ENCODE results near the gene CDH11.

The CDH11 gene

DNA sequence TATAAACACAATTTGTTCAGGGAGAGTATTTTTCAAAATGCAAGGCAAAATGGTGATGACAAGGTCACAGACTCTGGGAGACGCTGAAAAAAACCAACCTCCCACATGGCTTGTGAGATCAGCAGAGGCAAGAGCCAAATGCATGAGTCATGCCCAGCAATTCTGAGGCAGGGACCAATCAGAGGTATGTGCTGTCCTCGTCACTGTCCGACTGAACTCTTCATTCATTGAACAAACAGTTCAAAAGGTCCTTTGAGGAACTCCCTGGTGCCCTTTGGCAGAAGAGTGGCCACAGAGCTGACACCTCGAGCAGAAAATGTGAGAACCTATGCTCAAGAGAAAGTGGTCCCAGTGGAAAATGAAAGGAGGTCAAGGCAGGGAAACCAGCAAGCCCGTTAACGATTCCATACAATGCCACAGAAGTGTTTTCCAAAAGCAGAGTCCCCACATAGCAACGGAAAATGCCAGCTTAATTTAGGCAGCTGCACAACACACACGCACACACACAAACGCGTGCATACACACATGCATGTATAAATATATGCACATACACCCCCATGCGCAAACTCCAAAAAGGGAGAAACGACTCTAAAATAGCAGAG is 50.9 kb downstream of the CDH11 start:
- no peak for DNase-seq (ENCODE audit: low read depth in 2 of 2)

- DNase-seq (ENCODE audit: low read depth in 2 of 2): no peak
Observed at GRCh38 chr16:65069766-65070165, 52.1 kb downstream of the CDH11 start.

GRCh38 chr16:65069065-65069464 is 52.8 kb downstream of the CDH11 start:
- DNase-seq (ENCODE audit: low read depth in 2 of 2): no peak

GRCh38 chr16:65068151-65068740 is 53.6 kb downstream of the CDH11 start:
- no peak for DNase-seq (ENCODE audit: low read depth in 2 of 2)

DNA sequence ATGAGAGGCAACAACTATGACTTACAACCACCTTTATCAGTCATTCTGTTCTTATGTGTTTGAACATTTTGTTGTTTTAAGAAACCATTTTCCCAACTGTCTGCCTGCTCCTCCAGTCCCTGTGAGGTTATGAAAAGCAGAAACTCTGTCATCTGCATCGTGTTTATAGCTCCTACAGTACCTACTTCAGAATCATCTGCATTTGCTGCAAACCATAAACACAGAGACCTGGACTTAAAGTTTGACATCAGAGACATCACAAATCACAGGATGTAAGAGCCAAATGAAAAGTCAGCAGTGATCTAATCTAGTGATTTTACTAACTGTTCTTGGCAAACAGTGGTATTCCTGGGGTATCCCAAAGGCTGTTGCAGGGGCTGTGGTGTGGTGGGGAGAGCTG is 55.2 kb downstream of the CDH11 start:
- DNase-seq (ENCODE audit: low read depth in 2 of 2): no peak

- DNase-seq (ENCODE audit: low read depth in 2 of 2): no peak
Observed at GRCh38 chr16:65065031-65065430, 56.8 kb downstream of the CDH11 start.

DNA sequence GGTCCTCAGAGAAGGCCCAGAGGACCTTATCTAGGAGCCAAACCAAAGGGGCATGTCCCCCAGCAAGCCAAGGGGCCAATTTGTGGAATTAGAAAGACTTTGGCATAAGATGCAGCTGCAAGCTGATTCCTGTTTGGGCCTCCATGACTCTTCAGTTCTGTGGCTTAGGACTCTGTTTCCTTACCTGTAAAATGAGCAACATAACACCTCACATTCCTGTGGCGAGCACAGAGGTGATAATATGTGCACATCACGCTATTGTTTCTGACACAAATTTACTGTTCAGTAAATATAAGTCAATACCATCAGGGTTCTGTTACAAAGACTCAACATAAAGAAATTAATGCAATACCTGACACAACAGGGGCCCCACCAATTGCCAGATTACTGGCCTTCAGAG is 57.7 kb downstream of the CDH11 start:
- DNase-seq (ENCODE audit: low read depth in 2 of 2): no peak

GRCh38 chr16:65062736-65063583 is 58.9 kb downstream of the CDH11 start:
- no peak for DNase-seq (ENCODE audit: low read depth in 2 of 2)

GRCh38 chr16:65061935-65062518 is 59.8 kb downstream of the CDH11 start:
- no peak for DNase-seq (ENCODE audit: low read depth in 2 of 2)

DNA sequence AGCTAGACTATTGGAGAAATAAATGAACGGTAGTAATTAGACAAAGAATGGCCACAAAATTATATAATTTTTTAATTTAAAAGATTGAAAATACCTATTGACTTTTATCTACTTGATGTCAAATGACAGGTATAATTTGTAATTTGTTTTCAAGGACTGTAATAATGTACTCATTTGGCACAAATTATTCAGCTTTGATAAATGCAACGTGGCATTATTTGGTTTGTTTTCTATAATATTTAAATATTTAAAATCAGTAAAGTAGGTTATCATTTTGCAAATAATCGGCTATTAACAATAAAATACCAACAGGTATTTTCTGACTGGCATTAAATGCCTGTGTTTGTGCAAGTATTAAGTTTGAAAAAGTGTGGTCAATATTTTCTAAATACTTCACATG is 60.6 kb downstream of the CDH11 start:
- DNase-seq (ENCODE audit: low read depth in 2 of 2): no peak

DNA sequence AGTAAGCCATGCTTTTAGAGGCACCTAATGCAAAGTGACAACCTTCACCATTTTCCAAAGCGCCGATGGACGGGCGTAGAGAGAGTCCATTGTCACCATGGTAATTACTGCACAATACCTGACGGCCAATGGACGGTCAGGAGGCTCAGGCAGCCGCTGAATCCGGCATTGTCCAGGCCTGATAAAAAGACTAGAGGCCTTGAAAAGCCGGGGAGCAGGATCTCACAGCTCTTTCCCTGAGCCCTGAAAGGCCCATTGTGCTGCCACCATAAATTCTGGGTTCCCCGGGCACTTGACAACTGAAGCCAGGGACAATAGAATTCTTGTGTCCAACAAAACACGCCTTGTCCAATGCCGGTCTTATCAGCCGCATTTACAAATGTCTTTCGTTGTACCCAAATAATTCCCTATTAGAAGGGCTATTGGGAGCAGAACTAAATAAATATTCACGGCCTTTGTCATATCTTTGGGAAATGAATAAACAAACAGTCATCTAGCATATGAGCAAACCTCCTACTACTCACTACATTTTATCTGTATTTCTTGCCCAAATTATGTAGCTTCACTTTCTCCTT is 62.4 kb downstream of the CDH11 start:
- no peak for DNase-seq (ENCODE audit: low read depth in 2 of 2)

DNA sequence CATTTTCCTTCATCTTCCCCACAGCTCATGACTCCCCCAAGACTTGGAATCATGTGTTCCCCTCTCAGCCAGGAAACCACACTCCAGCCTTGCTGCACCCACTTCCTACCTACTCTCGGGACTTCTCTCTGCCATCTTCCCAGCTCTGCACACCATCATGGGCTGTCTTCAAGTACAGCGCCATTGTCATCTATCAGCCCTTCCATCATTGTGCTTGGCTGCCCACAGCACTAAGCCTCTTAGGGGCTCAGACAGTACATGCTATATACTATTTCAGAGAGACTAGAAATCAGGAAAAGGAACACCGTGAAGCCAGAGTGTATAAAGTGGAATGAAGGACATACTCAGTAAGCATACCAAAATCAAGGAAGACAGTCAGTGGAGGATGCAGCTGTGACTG is 64.7 kb downstream of the CDH11 start:
- no peak for DNase-seq (ENCODE audit: low read depth in 2 of 2)

GRCh38 chr16:65054457-65054856 is 67.4 kb downstream of the CDH11 start:
- no peak for DNase-seq (ENCODE audit: low read depth in 2 of 2)

DNA sequence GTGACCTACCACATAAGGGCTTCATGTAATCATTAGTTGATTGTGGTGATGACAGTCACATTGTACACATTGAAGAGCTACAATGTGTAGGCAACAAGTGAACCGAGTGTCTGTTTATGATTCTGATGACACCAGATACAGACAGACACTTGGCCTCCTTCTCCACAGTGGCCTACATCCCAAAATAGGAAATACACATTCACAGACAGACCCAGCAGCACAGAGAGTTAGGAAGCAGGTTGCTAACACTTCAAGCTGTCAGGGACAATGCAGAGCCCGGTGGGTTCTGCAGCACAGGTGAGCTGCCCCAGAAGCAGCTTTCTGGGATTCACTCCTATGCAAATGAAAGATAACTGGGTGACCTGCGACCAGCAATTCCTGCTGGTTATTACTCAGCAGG is 72.2 kb downstream of the CDH11 start:
- DNase-seq (ENCODE audit: low read depth in 2 of 2): no peak

DNA sequence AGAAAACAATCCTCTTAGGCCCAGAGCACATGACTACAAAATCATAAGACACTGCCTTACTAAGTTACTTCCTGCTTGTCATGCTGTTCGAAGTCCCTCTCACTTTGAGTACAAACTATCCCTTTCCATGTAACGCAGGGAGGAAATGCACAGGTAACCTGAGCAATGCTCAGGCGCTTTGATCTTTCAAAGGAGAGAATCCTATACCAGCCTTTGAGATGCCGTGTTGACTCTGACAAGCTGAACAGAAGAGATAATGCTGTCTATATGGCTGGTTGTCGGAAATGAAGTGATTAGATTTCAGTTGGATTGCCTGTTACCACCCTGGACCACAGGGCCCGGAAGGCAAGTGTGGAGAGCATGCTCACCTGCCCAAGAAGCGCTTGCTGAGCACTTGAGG is 75.9 kb downstream of the CDH11 start:
- DNase-seq (ENCODE audit: low read depth in 2 of 2): no peak

GRCh38 chr16:65044873-65045272 is 77.0 kb downstream of the CDH11 start:
- no peak for DNase-seq (ENCODE audit: low read depth in 2 of 2)

GRCh38 chr16:65044026-65044425 is 77.8 kb downstream of the CDH11 start:
- no peak for DNase-seq (ENCODE audit: low read depth in 2 of 2)

DNA sequence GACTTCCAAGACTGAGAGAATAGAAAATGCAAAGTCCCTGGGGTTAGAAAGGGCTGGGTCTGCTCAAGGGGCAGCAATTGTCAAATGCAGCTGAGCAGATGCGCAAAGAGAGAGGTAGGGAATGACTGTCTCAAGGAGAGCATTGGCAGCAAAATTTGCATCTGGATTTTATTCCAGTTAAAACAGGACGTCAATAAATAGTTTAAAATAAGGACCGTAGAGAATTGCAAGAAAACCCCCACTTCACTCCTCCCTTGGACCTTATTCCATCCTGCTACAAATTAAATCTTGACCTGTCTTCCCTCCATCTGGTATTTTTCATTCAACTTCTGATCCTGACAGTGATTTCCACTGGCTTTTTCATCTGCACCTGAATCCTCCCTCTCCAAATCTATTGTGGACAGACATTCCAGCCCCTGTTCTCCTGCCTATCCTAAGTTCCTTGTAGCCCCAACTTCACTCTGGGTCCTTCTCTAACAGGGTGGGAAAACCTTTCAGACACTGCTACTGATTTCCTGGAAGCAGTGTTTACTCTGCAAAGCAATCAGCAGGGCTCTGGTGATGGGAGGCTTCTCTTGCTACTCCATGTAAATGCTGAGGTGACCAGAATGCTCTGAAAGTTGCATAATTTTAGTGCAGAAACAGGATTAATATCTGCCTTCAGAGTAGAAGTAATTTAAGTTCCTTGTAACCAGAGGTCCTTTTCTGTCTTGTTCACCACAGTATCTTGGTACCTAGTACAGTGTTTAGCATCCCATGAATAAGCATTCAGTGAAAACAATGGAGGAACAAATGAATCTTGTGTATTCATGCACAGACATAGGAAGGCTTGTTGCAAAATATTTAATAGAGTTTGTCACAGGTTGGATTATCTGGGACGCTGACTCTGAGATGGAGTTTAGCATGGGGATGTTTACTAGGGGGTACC is 79.2 kb downstream of the CDH11 start:
- no peak for DNase-seq (ENCODE audit: low read depth in 2 of 2)

DNA sequence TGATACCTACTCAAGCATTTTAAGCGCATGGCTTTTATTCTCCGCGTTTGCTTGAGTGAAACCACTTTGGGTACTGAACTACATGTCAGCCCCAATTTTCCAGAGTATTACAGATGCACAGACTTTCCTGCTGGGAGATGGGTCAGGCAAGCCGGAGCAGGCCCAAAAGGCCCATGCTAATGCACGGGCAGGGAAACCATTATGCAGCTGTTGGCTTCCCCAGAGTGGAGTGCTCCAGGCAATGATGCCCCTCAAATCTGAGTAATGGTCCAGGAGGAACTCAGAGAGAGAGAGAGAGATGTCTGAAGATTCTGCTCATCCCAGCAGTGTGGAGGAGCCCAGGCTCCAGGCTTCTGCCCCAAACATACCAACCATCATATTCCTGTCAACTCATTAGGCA is 80.2 kb downstream of the CDH11 start:
- no peak for DNase-seq (ENCODE audit: low read depth in 2 of 2)

GRCh38 chr16:65038100-65038499 is 83.8 kb downstream of the CDH11 start:
- DNase-seq (ENCODE audit: low read depth in 2 of 2): no peak

- DNase-seq (ENCODE audit: low read depth in 2 of 2): no peak
Observed at GRCh38 chr16:65037556-65037955, 84.3 kb downstream of the CDH11 start.

Measured in stimulated activated CD8-positive, alpha-beta memory T cell treated with anti-CD3 and anti-CD28 coated beads, Interleukin-2, amount 100 ng/mL, for 48 hours (primary cell).